ENCODE measurements around the gene SMYD3. TPM values are rescaled to one million over a fixed set of nuclear protein-coding genes. Genes with fewer than 3 reads are reported as not detected.

SMYD3 gene
- total and polyA plus RNA-seq, 2 donors (not counting 1 experiment from before 2014, with no cell fraction given) = 69.4 to 83.1 TPM

DNA sequence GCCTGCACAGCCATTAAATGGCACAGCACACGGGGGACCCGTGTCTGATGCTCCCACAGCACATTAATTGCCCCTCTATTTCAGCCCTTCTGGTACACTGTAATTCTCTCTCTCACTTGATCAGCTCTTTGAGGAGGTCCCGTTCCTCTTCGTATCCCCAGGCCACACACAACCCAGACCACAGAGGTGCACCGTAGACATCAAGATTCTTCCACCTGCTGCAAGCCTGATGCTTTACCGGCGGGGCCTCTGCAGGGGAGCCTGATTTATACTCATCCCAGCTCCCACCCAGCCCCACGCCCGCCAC is 759 bp downstream of the SMYD3 start:
- Histone ChIP-seq H3K9me3 (ENCODE audit: control insufficient read depth, insufficient read depth, low read depth, low read length) (no peaks in the 10 kb centered on the region), H3K27ac (ENCODE audit: insufficient read depth, low read length) (peak overlapping the region; percentile 51), H3K9ac (ENCODE audit: insufficient read depth, low read length) (peak overlapping the region; percentile 71), H3K4me2 (ENCODE audit: extremely low read depth, insufficient read depth, low read length) (peak overlapping the region; percentile 82), H2AFZ (ENCODE audit: low read length) (peak overlapping the region; percentile 43), H3K36me3 (ENCODE audit: control insufficient read depth, insufficient read depth, low read length) (no peaks in the 10 kb centered on the region), H3K27me3 (ENCODE audit: control insufficient read depth, insufficient read depth, low read length) (no peaks in the 10 kb centered on the region), H3K4me3 (replicated peaks in 1 of 4; ENCODE audit: control extremely low read depth in 1 of 4, insufficient read depth in 1 of 4, low read depth in 3 of 4, low read length in 4 of 4) (peak overlapping the region; percentile 67 to 88 (median 85)), H3K4me1 (ENCODE audit: control insufficient read depth, extremely low read depth, insufficient read depth, low read length) (no peaks in the 10 kb centered on the region), H4K20me1 (ENCODE audit: control insufficient read depth, extremely low read depth, insufficient read depth, low read length) (no peaks in the 10 kb centered on the region), H3K79me2 (ENCODE audit: control insufficient read depth, insufficient read depth, low read length) (peaks cover 14% of the 10 kb centered on the region)
- DNase-seq (ENCODE audit: low read depth in 2 of 2) = no peak
- TF ChIP-seq, protein P1, sequence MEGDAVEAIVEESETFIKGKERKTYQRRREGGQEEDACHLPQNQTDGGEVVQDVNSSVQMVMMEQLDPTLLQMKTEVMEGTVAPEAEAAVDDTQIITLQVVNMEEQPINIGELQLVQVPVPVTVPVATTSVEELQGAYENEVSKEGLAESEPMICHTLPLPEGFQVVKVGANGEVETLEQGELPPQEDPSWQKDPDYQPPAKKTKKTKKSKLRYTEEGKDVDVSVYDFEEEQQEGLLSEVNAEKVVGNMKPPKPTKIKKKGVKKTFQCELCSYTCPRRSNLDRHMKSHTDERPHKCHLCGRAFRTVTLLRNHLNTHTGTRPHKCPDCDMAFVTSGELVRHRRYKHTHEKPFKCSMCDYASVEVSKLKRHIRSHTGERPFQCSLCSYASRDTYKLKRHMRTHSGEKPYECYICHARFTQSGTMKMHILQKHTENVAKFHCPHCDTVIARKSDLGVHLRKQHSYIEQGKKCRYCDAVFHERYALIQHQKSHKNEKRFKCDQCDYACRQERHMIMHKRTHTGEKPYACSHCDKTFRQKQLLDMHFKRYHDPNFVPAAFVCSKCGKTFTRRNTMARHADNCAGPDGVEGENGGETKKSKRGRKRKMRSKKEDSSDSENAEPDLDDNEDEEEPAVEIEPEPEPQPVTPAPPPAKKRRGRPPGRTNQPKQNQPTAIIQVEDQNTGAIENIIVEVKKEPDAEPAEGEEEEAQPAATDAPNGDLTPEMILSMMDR (conservative IDR thresholded peaks at IDR 0.05 in 1 of 2, IDR thresholded peaks at IDR 0.05 in 1 of 2; ENCODE audit: low read depth in 1 of 2, low read length in 2 of 2) = no peak
- TF ChIP-seq EZH2 (IDR thresholded peaks at IDR 0.05; ENCODE audit: low read length, missing control alignments) = no peak

DNA sequence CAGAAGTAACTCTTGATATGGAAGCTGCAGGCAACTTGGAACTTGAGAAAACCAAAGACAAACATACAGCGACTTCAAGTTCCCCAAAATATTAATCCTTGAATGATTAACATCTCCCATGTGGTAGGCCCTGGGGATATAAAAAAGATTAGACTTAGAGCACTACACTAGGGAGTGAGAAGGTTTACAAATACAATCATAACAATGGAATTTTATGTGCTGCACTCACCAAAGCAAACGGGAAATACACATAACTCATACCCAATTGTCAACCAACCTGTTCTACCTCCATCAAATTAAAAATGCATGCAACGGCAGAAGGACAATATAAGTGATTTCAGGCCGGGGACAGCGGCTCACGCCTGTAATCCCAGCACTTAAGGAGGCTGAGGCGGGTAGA is 3.7 kb downstream of the SMYD3 start:
- H2AFZ ChIP-seq (ENCODE audit: low read length) = no peak overlapping the region
- no peak overlapping the region for H3K4me2 ChIP-seq (ENCODE audit: extremely low read depth, insufficient read depth, low read length)
- no peaks in the 10 kb centered on the region for H4K20me1 ChIP-seq (ENCODE audit: control insufficient read depth, extremely low read depth, insufficient read depth, low read length)
- TF ChIP-seq, protein P1 (conservative IDR thresholded peaks at IDR 0.05 in 1 of 2, IDR thresholded peaks at IDR 0.05 in 1 of 2; ENCODE audit: low read depth in 1 of 2, low read length in 2 of 2) = no peak
- TF ChIP-seq EZH2 (IDR thresholded peaks at IDR 0.05; ENCODE audit: low read length, missing control alignments) = no peak
- H3K9me3 ChIP-seq (ENCODE audit: control insufficient read depth, insufficient read depth, low read depth, low read length) = no peaks in the 10 kb centered on the region
- peaks cover 14% of the 10 kb centered on the region for H3K79me2 ChIP-seq (ENCODE audit: control insufficient read depth, insufficient read depth, low read length)
- H3K9ac ChIP-seq (ENCODE audit: insufficient read depth, low read length) = no peak overlapping the region
- no peaks in the 10 kb centered on the region for H3K27me3 ChIP-seq (ENCODE audit: control insufficient read depth, insufficient read depth, low read length)
- no peaks in the 10 kb centered on the region for H3K4me1 ChIP-seq (ENCODE audit: control insufficient read depth, extremely low read depth, insufficient read depth, low read length)
- no peaks in the 10 kb centered on the region for H3K36me3 ChIP-seq (ENCODE audit: control insufficient read depth, insufficient read depth, low read length)
- H3K4me3 ChIP-seq (replicated peaks in 1 of 4; ENCODE audit: control extremely low read depth in 1 of 4, insufficient read depth in 1 of 4, low read depth in 3 of 4, low read length in 4 of 4) = no peak overlapping the region
- DNase-seq (ENCODE audit: low read depth in 2 of 2) = peak in 1 of 2 donors; percentile 57
- no peak overlapping the region for H3K27ac ChIP-seq (ENCODE audit: insufficient read depth, low read length)

DNA sequence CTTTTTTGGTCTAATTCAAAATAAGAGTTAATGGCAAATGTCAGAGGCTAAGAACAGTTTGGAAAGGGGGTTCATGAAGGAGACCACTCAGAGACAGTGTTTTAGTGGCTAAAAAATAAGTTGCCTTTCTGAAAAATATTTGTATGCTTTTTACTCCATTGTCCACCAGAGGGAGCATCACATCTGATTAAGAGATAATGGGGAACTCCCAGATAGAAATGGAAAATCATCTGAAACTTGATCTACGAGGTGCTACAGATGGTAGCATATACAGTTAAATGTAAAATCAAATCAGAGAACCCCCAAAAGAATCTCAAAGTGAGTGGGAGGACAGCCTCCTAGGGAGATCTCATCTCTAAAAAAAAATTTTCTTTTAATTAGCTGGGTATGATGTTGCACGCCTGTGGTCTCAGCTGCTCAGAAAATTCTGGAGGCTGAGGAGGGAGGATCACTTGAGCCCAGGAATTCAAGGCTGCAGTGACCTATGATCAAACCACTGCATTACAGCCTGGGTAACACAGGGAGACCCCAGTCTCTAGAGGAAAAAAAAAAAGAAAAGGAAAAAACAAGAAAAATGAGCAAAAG is 9.7 kb downstream of the SMYD3 start:
- Histone ChIP-seq H3K9ac (ENCODE audit: insufficient read depth, low read length) (no peak overlapping the region), H3K4me2 (ENCODE audit: extremely low read depth, insufficient read depth, low read length) (no peak overlapping the region), H3K4me1 (ENCODE audit: control insufficient read depth, extremely low read depth, insufficient read depth, low read length) (no peaks in the 10 kb centered on the region), H3K79me2 (ENCODE audit: control insufficient read depth, insufficient read depth, low read length) (peaks cover 3% of the 10 kb centered on the region), H2AFZ (ENCODE audit: low read length) (no peak overlapping the region), H4K20me1 (ENCODE audit: control insufficient read depth, extremely low read depth, insufficient read depth, low read length) (no peaks in the 10 kb centered on the region), H3K4me3 (replicated peaks in 1 of 4; ENCODE audit: control extremely low read depth in 1 of 4, insufficient read depth in 1 of 4, low read depth in 3 of 4, low read length in 4 of 4) (no peak overlapping the region), H3K27me3 (ENCODE audit: control insufficient read depth, insufficient read depth, low read length) (no peaks in the 10 kb centered on the region), H3K9me3 (ENCODE audit: control insufficient read depth, insufficient read depth, low read depth, low read length) (no peaks in the 10 kb centered on the region), H3K36me3 (ENCODE audit: control insufficient read depth, insufficient read depth, low read length) (no peaks in the 10 kb centered on the region), H3K27ac (ENCODE audit: insufficient read depth, low read length) (no peak overlapping the region)
- no peak for TF ChIP-seq EZH2 (IDR thresholded peaks at IDR 0.05; ENCODE audit: low read length, missing control alignments)
- TF ChIP-seq, protein P1 (conservative IDR thresholded peaks at IDR 0.05 in 1 of 2, IDR thresholded peaks at IDR 0.05 in 1 of 2; ENCODE audit: low read depth in 1 of 2, low read length in 2 of 2) = peak; percentile 61 to 66
- DNase-seq (ENCODE audit: low read depth in 2 of 2) = peak; percentile 63 to 85
